ENCODE data around the gene LRWD1. TPM values are rescaled to one million over a fixed set of nuclear protein-coding genes. Genes with fewer than 3 reads are reported as not detected.
A peak's percentile ranks its signal among the peaks of the same experiment; 100 is the strongest.
"Not testable (repeated sequence)": the region's sequence is repeated elsewhere in the genome, so short reads cannot be mapped to it uniquely, and the experiment has no call there.

LRWD1 gene
- total and polyA plus RNA-seq, 12 donors: 7.3 to 48.9 (median 24.4) TPM

DNA sequence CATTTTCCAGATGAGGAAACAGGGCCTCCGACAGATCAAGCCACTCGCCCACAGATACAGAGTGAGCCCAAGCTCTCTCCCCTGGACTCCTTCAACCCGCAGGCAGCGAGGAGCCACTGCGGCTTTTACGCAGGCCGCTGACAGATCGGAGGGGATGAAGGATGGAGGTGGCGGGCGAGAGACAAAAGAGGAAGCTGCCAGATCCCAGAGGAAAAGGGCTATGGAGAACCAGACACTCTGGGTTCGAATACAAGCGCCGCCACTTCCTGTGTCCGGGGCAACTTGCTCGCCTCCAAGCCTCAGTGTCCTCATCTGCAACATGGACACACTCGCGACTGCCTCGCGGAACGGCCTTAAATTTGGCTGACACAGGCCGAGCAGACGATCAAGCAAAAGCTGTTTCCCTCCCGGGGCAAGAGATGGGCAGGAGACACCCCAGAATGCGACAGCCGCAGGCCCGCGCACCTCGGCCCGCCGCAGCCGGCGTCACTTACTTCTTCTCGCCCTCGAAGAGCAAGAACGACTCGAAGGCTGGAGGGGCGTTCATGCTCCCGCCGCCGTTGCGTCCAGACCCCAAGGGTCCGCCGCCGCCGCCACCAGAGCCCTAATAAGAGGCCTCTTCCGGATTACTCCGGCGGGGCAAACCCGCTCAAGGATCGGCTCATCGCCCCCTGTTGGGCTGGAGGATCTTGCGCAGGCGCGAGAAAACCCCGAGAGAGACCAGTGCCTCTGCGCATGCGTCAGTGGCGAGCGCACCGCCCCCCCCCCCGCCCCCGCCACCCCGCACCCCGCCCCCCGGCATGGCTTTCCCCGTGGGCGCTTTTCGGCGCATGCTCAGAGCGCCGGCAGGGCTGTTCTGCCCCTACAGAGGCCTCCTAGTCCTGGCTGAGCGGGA is 13.8 kb downstream of the LRWD1 start, which contains the start of gene POLR2J:
Gene POLR2J (minus strand): TSS at position 609 of the 895 bp plus-strand sequence. CDS start 62 bp downstream, at position 547.
- H3K9me3 ChIP-seq (replicated peaks in 1 of 3); intact Hi-C loops (cut with DNase I); H3K27me3 ChIP-seq; H3K36me3 ChIP-seq (replicated peaks in 1 of 2); H3K4me1 ChIP-seq (replicated peaks in 1 of 2): not testable (repeated sequence)
- Histone ChIP-seq H3K4me3 (peak within 1 kb of the TSS in 3 of 4 donors; percentile 37 to 58 (median 56)), H3K27ac (peak within 1 kb of the TSS in 2 of 5 donors; percentile 68 to 77)
- 0 to 1% (median 0%) methylated on average over 8 to 36 of the region's 72 CpGs; no CpG with 5 or more reads in 1 of the 4 donors for WGBS, 4 donors
- TF ChIP-seq, protein P1, sequence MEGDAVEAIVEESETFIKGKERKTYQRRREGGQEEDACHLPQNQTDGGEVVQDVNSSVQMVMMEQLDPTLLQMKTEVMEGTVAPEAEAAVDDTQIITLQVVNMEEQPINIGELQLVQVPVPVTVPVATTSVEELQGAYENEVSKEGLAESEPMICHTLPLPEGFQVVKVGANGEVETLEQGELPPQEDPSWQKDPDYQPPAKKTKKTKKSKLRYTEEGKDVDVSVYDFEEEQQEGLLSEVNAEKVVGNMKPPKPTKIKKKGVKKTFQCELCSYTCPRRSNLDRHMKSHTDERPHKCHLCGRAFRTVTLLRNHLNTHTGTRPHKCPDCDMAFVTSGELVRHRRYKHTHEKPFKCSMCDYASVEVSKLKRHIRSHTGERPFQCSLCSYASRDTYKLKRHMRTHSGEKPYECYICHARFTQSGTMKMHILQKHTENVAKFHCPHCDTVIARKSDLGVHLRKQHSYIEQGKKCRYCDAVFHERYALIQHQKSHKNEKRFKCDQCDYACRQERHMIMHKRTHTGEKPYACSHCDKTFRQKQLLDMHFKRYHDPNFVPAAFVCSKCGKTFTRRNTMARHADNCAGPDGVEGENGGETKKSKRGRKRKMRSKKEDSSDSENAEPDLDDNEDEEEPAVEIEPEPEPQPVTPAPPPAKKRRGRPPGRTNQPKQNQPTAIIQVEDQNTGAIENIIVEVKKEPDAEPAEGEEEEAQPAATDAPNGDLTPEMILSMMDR (IDR thresholded peaks at IDR 0.05): peak in 5 of 6 experiments; percentile 25 to 58 (median 42)
- peak in 1 of 2 donors; percentile 71 for TF ChIP-seq POLR2A (IDR thresholded peaks at IDR 0.05)
- DNase-seq: peak; percentile 85 to 95 (median 91)

DNA sequence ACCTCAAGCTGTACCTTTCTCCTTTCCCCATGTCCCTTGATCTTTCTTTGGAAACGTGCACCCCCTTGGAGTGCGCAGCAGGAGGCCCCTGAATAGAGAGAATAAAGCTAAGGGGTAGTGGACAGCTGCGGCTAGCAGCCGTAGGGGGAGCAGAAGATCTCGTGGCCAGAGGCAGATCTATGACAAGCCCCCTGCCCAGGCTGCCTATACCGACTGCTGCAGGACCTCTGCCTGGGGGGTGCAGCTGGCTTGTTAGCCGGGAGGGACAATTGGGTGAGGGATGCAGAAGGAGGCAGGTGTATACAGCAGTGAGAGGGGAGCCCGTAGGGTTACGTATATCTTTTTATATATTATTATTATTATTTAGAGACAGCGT is 14.4 kb downstream of the LRWD1 start:
- H3K4me1 ChIP-seq (replicated peaks in 1 of 2); H3K27ac ChIP-seq; H3K36me3 ChIP-seq (replicated peaks in 1 of 2); DNase-seq; H3K4me3 ChIP-seq; intact Hi-C loops (cut with DNase I); H3K9me3 ChIP-seq (replicated peaks in 1 of 3); H3K27me3 ChIP-seq: not testable (repeated sequence)
- WGBS, 4 donors: 0% methylated on average over 2 of the region's 10 CpGs; no CpG with 5 or more reads in 2 of the 4 donors

DNA sequence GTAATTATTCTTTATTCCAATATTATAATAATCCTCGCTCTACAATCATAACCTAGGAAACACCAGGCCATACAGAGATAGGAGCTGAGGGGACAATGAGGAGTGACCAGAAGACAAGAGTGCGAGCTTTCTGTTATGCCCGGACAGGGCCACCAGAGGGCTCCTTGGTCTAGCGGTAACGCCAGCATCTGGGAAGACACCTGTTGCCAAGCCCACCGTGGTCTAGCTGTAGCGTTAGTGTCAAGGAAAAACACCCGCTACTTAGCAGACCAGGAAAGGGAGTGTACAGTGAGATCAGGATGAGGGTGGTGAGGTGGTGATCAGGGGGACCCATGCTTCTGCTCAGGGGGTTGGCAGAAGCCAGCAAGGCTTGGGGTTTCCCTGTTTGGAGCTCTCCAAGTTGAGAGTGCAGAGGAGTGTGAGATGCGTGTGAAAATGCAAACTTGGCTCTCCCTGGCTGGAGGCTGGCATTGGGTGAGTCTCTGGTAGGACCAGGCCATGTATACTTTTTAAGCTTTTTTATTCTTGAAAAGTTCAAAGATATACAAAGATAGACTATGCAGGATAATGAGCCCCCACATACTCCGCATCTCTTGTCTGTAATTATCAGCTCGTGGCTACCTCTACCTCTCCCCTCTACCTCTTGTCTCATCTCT is 15.3 kb downstream of the LRWD1 start:
- H3K9me3 ChIP-seq (replicated peaks in 1 of 3); H3K27me3 ChIP-seq; H3K4me1 ChIP-seq (replicated peaks in 1 of 2); H3K27ac ChIP-seq; intact Hi-C loops (cut with DNase I); H3K36me3 ChIP-seq (replicated peaks in 1 of 2); H3K4me3 ChIP-seq: not testable (repeated sequence)
- 2 to 11% (median 3%) methylated on average over 5 to 8 of the region's 11 CpGs for WGBS, 4 donors
- peak; percentile 38 to 79 (median 64) for DNase-seq
- TF ChIP-seq, protein P1 (IDR thresholded peaks at IDR 0.05): peak in 5 of 6 experiments; percentile 21 to 62 (median 51)

DNA sequence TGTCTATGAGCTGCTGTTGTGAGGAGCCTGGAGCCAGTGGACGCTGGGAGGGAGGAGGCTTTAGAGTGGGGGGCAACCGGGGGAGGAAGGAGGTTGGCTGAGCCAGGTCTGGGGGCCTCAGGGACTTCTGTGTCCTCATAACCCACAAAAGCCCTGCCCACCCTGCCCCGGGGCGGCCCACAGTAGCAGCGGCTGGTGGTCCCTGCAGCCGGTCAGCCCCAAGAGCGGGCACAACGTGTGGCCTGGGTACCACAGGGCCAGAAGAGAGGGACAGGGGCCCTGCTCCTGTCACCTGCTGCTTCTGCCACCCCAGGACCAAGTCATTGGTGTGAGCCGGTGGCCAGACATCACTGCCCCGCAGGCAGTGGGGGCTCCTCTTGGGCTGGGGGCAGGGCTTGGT is 17.2 kb downstream of the LRWD1 start:
- H3K27me3 ChIP-seq; H3K4me3 ChIP-seq; intact Hi-C loops (cut with DNase I); H3K9me3 ChIP-seq (replicated peaks in 1 of 3); H3K36me3 ChIP-seq (replicated peaks in 1 of 2); H3K4me1 ChIP-seq (replicated peaks in 1 of 2); H3K27ac ChIP-seq; DNase-seq: not testable (repeated sequence)
- WGBS, 4 donors: no CpG with 5 or more reads among the region's 10 CpGs

DNA sequence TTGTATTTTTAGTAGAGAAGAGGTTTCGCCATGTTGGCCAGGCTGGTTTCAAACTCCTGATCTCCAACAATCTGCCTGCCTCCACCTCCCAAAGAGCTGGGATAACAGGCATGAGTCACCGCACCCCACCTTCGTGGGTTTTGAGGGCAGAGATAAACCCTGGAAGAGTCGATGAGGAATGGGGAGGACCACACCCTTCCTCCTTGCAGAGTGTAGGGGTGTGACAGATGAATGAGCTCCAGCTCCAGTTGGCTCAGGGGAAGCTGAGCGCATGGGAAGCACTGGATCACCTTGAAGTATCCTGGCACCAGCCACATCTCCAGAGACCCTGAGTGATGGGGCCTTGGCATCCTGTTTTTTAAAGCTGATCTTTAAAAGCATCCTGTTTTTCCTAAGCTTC is 19.5 kb downstream of the LRWD1 start:
- no CpG with 5 or more reads among the region's 5 CpGs for WGBS, 4 donors
- H3K36me3 ChIP-seq (replicated peaks in 1 of 2); intact Hi-C loops (cut with DNase I); H3K4me3 ChIP-seq; DNase-seq; H3K27me3 ChIP-seq; H3K9me3 ChIP-seq (replicated peaks in 1 of 3); H3K4me1 ChIP-seq (replicated peaks in 1 of 2); H3K27ac ChIP-seq: not testable (repeated sequence)

DNA sequence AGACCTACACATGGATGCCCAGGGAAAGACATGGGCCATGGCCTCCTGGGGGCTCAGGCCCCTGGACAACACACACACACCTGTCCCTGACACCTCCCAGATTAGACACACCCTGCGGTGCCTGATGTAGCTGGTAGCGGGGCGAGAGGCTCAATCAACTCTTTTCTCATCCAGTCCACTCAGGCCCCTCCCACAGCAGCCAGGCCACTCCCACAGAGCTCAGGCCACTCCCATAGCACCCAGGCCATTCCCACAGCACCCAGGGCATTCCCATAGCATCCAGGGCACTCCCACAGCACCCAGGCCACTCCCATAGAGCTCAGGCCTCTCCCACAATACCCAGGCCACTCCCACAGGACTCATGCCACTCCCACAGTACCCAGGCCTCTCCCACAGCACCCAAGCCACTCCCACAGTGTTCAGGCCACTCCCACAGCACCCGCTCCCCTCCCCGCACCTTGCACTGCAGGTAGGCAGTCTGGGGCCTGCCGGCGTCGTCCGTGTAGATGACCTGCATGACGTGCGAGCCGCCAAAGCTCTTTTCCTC is 25.8 kb downstream of the LRWD1 start:
- intact Hi-C loops (cut with DNase I): not testable (repeated sequence)

DNA sequence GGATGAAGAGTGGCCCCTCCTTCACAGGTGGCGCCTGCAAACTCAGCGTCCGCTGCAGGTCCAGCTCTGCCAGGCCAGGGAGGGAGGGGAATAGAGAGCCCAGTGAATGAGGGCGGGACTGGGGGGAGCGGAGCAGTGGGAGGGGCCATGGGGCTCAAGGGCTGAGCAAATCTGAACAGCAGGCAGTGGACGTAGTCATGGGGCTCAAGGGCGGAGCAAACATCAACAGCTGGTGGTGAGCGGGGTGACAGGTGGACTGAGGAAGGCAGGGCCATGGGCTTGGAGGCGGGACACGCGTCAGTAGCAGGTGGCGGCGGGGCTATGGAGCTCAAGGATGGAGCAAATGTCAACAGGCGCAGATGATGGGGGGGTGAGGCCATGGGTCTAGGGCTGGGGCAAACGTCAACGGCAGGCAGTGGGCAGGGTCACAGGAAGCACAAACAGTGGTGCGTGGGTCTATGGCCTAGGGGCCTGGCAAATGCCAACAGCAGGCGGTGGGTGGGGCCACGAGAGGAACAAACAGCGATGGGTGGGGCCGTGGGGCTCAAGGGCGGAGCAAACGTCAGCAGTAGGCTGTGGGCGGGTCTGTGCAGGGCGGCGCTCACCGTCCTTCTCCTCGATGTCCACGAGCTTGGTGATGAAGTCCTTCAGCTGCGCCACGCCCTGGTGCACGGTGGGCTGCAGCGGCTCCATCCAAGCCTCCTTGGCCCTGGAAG is 28.6 kb downstream of the LRWD1 start:
- WGBS, 4 donors: 70% methylated on average over 2 of the region's 33 CpGs; no CpG with 5 or more reads in 3 of the 4 donors
- H3K27me3 ChIP-seq; intact Hi-C loops (cut with DNase I); H3K4me1 ChIP-seq (replicated peaks in 1 of 2); H3K36me3 ChIP-seq (replicated peaks in 1 of 2); H3K9me3 ChIP-seq (replicated peaks in 1 of 3); H3K4me3 ChIP-seq; H3K27ac ChIP-seq: not testable (repeated sequence)
- peak in 2 of 7 donors; percentile 20 to 61 for DNase-seq

More for the DNA sequence above, 25.8 kb downstream of the LRWD1 start:
- 85 to 95% (median 87%) methylated on average over 2 to 3 of the region's 12 CpGs; no CpG with 5 or more reads in 1 of the 4 donors for WGBS, 4 donors
- H3K27ac ChIP-seq; H3K4me1 ChIP-seq (replicated peaks in 1 of 2); H3K27me3 ChIP-seq; H3K9me3 ChIP-seq (replicated peaks in 1 of 3); H3K4me3 ChIP-seq; H3K36me3 ChIP-seq (replicated peaks in 1 of 2): not testable (repeated sequence)
- DNase-seq: peak; percentile 27 to 78 (median 55)

DNA sequence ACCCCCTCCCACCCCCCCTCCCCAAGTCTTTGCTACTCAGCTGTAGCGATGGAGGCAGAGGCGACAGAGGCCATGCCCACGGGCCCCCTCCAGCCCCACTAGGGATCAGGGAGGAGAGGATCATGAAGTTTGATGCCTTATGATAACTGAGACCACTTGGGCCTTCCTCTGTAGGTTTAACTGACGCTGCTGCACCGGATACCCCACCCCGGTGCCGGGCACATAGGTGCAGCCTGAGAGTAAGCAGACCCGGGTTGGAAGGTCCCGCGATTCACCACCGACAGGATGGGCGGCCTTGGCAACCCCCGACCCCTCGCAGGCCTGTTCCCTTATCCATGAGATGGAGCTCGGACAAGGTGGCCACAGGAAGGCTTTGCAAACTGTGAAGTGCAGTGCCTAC is 29.2 kb downstream of the LRWD1 start:
- peak in 3 of 7 donors; percentile 18 to 53 (median 29) for DNase-seq
- H3K36me3 ChIP-seq (replicated peaks in 1 of 2); H3K27ac ChIP-seq; H3K27me3 ChIP-seq; H3K4me1 ChIP-seq (replicated peaks in 1 of 2); H3K4me3 ChIP-seq; H3K9me3 ChIP-seq (replicated peaks in 1 of 3); intact Hi-C loops (cut with DNase I): not testable (repeated sequence)
- 47 to 48% methylated on average over 5 to 6 of the region's 15 CpGs; no CpG with 5 or more reads in 2 of the 4 donors for WGBS, 4 donors
